Mesothelial cell of epicardium (in vitro differentiated cells): ENCODE measurements around the gene CFAP251. TPM values are rescaled to one million over a fixed set of nuclear protein-coding genes. Genes with fewer than 3 reads are reported as not detected.

Source experiments
- DNase-seq, 2 experiments: peaks; one replicate each; pipeline ENCODE4 v3.0.0; 2021; ENCODE audit warnings: low spot score in 2 of 2; ENCODE audit not compliant: unreplicated experiment in 2 of 2
- H3K27ac Mint-ChIP-seq: 2 replicates; pipeline ENCODE4 v1.8.0; 2021; ENCODE audit warnings: mixed read lengths
- H3K27me3 Mint-ChIP-seq: 2 replicates; pipeline ENCODE4 v1.8.0; 2021; ENCODE audit warnings: low read depth, mixed read lengths
- H3K36me3 Mint-ChIP-seq: 2 replicates; pipeline ENCODE4 v1.8.0; 2021; ENCODE audit warnings: mixed read lengths
- H3K4me1 Mint-ChIP-seq: 2 replicates; pipeline ENCODE4 v1.8.0; 2021; ENCODE audit warnings: mixed read lengths
- H3K4me3 Mint-ChIP-seq: 2 replicates; pipeline ENCODE4 v1.8.0; 2021; ENCODE audit warnings: mild to moderate bottlenecking, moderate library complexity, mixed read lengths
- H3K9me3 Mint-ChIP-seq: 2 replicates; pipeline ENCODE4 v1.8.0; 2021; ENCODE audit warnings: mixed read lengths
- CTCF ChIP-seq: fragments of 200-600 bp; sonication (generic); IDR thresholded peaks from one replicate; pipeline ENCODE4 v1.5.0; 2021; ENCODE audit warnings: antibody characterized with exemption; ENCODE audit not compliant: unreplicated experiment
- total RNA-seq: library from RNA; stranded (reverse); gene quantifications from 3 replicates; pipeline ENCODE4 v1.2.1, GENCODE V29; 2021

Gene CFAP251
- total RNA-seq, 1 donor from 2014 or later, result 6.9 TPM

- Mint-ChIP-seq H3K4me1 (peaks cover 11% of the 10 kb centered on the region), H3K36me3 (peaks cover 9% of the 10 kb centered on the region), H3K27me3 (no peaks in the 10 kb centered on the region), H3K9me3 (peaks cover 11% of the 10 kb centered on the region), H3K27ac (no peak overlapping the region), H3K4me3 (no peak overlapping the region)
- TF ChIP-seq CTCF, result no peak
- no peak for DNase-seq
Observed at GRCh38 chr12:121968876-121969275, 50.5 kb downstream of the CFAP251 start.

GRCh38 chr12:121969726-121970125 is 51.3 kb downstream of the CFAP251 start:
- no peak for DNase-seq
- Mint-ChIP-seq H3K27me3 (no peaks in the 10 kb centered on the region), H3K36me3 (peaks cover 9% of the 10 kb centered on the region), H3K27ac (no peak overlapping the region), H3K4me1 (peaks cover 6% of the 10 kb centered on the region), H3K9me3 (peaks cover 12% of the 10 kb centered on the region), H3K4me3 (no peak overlapping the region)
- TF ChIP-seq CTCF, result no peak

- H3K27ac Mint-ChIP-seq, result no peak overlapping the region
- no peaks in the 10 kb centered on the region for H3K27me3 Mint-ChIP-seq
- DNase-seq, result no peak
- H3K9me3 Mint-ChIP-seq, result peaks cover 12% of the 10 kb centered on the region
- TF ChIP-seq CTCF, result no peak
- no peak overlapping the region for H3K4me3 Mint-ChIP-seq
- peaks cover 9% of the 10 kb centered on the region for H3K36me3 Mint-ChIP-seq
- H3K4me1 Mint-ChIP-seq, result no peaks in the 10 kb centered on the region
Observed at GRCh38 chr12:121970581-121971300, 52.3 kb downstream of the CFAP251 start.

- no peak for TF ChIP-seq CTCF
- Mint-ChIP-seq H3K4me1 (no peaks in the 10 kb centered on the region), H3K27me3 (no peaks in the 10 kb centered on the region), H3K36me3 (peaks cover 9% of the 10 kb centered on the region), H3K9me3 (peaks cover 12% of the 10 kb centered on the region), H3K27ac (no peak overlapping the region), H3K4me3 (no peak overlapping the region)
- no peak for DNase-seq
Observed at GRCh38 chr12:121974026-121974985, 55.9 kb downstream of the CFAP251 start.

GRCh38 chr12:121975021-121975420 is 56.6 kb downstream of the CFAP251 start:
- Mint-ChIP-seq H3K4me1 (no peaks in the 10 kb centered on the region), H3K4me3 (no peak overlapping the region), H3K36me3 (peaks cover 9% of the 10 kb centered on the region), H3K27me3 (no peaks in the 10 kb centered on the region), H3K9me3 (peaks cover 12% of the 10 kb centered on the region), H3K27ac (no peak overlapping the region)
- DNase-seq, result no peak
- no peak for TF ChIP-seq CTCF
